NK-92 (cell line): ENCODE results near the gene IFNAR2.
"Not testable (repeated sequence)": the region's sequence is repeated elsewhere in the genome, so short reads cannot be mapped to it uniquely, and the experiment has no call there.

ENCODE experiments used
- DNase-seq: peaks from one replicate; lab custom pipeline; 2025; ENCODE audit not compliant: unreplicated experiment; lab: John Stamatoyannopoulos, UW

IFNAR2 gene

DNA sequence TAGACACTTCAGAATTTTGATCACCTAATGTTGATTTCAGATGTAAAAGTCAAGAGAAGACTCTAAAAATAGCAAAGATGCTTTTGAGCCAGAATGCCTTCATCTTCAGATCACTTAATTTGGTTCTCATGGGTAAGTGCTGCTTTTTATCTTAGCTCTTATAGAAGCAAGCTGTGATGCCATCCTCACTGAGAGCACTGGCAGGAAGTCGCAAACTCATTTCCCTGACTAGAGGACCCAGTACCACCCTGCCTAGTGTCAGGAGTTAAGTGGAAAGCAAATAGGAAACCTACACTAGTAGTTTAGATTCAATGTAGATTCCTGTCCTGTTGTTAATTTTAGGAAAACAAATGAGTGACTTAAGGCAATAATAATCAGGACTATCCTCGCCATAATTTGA is 12.1 kb downstream of the IFNAR2 start:
- no peak for DNase-seq

GRCh38 chr21:33242846-33243245 is 13.1 kb downstream of the IFNAR2 start:
- not testable (repeated sequence) for DNase-seq

- no peak for DNase-seq
Measured at GRCh38 chr21:33244082-33244778, 14.5 kb downstream of the IFNAR2 start.

DNA sequence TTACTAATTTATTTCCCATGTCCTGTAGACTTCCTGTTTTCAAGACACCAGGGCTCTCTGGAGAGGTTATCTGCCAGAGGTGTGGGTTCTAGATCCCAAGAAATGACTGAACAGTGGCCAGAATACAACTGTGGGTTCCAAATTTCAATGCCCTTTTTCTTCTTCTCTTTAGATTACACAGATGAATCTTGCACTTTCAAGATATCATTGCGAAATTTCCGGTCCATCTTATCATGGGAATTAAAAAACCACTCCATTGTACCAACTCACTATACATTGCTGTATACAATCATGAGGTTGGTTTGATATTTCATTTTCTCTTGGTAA is 15.0 kb downstream of the IFNAR2 start:
- no peak for DNase-seq

DNA sequence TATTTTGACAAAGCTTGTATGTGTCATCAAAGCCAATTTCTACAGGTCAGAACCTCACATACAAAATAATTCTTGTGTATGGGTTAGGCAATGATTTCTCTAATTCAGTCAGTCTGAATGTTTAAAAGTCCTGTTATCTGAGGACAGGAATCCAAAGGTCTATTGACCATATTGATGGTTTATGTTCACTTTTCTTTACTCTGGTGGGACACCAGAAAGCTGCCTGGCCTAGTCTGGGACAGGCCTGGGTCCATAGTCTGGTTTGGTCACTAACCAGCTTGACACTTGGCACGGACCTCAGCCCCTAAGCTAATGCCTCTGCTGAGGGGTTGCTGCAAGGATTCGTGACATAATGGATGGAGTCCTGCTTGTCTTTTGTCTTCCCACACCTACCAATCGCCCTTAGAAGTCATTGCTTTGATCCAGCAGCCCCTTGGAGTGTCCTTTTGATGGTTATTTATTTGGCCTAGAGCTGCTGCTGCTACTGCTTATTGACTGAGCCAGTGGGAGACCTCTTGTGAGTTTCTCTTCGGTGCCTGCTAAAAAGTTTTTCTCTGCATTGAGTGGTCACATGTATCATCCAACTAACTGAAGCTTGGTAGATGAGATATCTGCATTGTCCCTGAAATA is 15.7 kb downstream of the IFNAR2 start:
- no peak for DNase-seq

DNA sequence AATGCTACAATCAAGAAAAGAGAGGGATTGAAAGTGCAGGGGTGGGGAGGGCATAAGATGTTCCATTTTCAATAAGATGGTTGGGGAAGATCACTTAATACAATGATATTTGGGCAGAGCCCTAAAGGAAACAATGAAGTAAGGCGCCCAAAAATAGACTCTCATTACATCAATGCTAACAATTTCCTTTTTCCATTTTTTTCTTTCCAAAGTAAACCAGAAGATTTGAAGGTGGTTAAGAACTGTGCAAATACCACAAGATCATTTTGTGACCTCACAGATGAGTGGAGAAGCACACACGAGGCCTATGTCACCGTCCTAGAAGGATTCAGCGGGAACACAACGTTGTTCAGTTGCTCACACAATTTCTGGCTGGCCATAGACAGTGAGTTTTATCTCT is 16.8 kb downstream of the IFNAR2 start:
- no peak for DNase-seq

DNA sequence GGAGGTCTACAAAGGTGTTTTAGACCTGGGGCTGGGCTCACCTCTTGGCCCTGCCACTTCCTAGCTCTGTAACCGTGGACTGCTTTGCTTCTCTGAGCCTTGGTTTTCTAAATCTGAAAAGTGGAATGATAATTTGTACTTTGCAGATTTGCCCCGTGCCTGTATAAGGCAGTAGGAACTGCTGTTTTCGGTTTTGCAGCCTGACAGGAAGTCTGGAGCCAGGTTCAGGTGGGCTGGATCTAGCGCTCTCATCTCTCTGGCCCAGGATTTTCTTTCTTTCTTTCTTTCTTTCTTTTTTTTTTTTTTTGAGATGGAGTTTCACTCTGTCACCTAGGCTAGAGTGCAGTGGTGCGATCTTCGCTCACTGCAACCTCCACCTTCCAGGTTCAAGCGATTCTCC is 17.2 kb downstream of the IFNAR2 start:
- DNase-seq, result no peak

DNA sequence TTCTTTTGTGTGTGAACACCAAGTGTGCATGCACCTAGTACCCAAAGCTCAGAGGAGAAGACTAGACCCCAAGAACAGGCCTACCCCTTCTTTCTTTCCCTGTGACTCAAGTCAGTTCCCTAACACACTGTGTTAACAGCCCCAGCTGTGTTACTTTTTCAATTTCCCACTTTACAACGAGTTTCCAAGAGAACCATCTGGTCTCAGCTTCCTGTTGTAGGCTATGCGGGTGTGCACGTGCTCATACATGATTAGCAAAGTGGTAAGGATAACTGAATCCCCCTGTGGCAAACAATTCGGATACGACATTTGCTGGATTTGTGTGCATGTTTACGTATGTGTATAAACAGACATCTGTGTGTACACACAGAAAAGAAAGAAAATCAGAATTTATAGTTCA is 17.9 kb downstream of the IFNAR2 start:
- DNase-seq, result no peak

- DNase-seq, result no peak
Measured at GRCh38 chr21:33249331-33250002, 19.7 kb downstream of the IFNAR2 start.

DNA sequence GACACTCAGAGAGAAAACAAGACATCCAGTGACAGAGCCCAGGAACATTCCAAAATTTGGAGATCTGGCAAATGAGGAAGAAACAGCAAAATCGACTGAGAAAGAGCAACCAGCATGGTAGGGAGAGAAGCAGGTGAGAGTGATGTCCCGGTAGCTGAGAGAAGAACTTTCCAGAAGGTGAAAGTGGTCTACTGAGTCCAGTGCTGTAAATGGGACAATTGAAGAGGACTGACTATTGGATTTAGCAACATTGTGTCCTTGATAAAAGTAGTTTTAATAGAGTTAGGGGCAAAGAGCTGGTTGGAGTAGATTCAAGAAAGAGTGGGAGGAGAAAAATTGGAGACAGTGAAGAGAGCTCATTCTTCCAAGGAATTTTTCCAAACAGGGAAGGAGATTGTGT is 21.4 kb downstream of the IFNAR2 start:
- no peak for DNase-seq

DNA sequence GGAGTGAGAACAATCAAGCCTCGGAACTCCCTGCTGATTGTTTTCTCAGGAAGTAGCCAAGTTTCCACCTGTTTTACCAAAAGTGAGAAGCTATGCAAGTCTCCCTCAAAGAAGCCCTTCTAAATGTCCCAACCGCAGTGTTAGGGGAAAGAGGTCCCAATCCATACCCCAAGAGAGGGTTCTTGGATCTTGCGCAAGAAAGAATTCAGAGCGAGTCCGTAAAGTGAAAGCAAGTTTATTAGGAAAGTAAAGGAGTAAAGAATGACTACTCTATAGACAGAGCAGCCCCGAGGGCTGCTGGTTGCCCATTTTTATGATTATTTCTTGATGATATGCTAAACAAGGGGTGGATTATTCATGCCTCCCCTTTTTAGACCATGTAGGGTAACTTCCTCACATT is 23.6 kb downstream of the IFNAR2 start:
- DNase-seq, result not testable (repeated sequence)

DNA sequence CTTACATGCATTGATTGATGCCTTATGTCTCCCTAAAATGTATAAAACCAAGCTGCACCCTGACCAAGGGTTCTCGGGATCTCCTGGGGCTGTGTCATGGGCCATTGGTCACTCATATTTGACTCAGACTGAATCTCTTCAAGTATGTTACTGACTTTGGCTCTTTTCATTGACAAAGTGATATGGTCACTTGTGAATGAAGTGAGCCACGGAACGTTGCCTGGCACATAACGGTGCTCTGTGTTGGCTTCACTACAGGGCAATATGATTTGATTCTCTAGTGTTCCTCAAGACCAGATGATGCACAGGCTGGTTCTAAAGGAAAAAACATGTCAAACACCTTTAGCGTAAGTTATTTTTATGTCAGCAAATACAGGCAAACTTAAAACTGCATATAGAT is 25.0 kb downstream of the IFNAR2 start:
- DNase-seq, result no peak

GRCh38 chr21:33255404-33255803 is 25.7 kb downstream of the IFNAR2 start:
- no peak for DNase-seq

DNA sequence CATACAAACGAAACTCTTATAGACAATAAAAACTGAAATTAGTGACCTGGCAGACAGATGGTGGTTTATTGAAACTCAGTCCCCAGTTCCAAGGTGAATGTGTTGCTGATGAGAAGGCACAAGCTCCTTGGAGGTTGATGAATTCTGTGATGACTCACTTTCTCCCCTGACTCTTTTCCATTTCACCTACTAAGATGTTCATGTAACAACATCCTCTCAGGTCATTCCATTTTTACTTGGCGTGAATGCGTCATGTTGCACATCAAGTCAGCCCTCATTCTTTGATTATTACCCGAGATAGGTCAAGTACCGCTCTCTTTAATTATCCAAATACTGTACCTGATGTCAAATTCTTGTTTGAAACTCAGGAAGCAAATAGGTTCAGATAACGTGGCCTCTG is 26.3 kb downstream of the IFNAR2 start:
- no peak for DNase-seq

GRCh38 chr21:33257094-33257803 is 27.5 kb downstream of the IFNAR2 start:
- DNase-seq, result no peak

GRCh38 chr21:33258475-33258874 is 28.7 kb downstream of the IFNAR2 start:
- no peak for DNase-seq

GRCh38 chr21:33259428-33259827 is 29.7 kb downstream of the IFNAR2 start:
- DNase-seq, result no peak

DNA sequence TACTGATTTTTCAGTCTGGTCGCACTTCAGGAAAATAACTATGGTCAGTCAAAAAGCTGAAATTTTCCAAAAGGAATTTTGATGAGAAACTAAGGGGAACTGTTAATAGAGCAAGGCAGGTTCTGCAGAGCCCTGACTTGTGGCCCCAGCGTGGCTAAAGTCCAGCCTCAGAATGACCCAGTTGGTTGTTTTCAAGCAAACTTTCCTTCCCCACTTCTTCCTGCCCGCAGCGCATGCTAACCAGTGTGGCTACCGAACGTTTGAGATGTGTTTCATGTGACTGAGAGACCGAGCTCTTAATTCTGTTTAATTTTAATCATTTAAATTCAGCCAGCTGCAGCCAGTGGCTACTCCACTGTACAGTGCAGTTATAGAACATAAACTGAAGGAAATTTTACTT is 30.3 kb downstream of the IFNAR2 start:
- no peak for DNase-seq

- no peak for DNase-seq
Measured at GRCh38 chr21:33261635-33262034, 31.9 kb downstream of the IFNAR2 start.

DNA sequence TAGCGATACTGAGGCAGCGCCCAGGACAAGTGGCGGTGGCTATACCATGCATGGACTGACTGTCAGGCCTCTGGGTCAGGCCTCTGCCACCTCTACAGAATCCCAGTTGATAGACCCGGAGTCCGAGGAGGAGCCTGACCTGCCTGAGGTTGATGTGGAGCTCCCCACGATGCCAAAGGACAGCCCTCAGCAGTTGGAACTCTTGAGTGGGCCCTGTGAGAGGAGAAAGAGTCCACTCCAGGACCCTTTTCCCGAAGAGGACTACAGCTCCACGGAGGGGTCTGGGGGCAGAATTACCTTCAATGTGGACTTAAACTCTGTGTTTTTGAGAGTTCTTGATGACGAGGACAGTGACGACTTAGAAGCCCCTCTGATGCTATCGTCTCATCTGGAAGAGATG is 33.2 kb downstream of the IFNAR2 start:
- DNase-seq, result no peak

GRCh38 chr21:33264561-33264960 is 34.8 kb downstream of the IFNAR2 start:
- DNase-seq, result no peak

DNA sequence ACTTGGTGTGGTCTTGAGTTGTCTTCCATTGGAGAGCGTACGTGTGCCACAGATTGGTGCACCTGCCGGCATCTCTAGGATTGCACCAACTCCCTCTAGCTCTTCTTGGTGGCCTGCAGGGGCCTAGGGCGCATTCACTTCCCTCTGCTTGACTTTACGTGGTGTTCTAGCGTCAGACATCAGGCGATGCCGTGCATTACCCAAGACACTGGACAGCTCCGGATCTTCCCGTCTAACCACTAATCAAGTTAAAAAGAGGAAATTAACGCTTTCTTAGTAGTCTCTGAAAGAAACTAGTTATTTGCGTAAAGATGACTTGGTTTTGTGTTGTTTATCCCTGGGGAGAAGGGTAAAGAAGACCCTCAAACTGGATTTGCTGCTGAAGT is 35.9 kb downstream of the IFNAR2 start:
- no peak for DNase-seq
